ENCODE measurements around the gene PKP3. TPM values are rescaled to one million over a fixed set of nuclear protein-coding genes. Genes with fewer than 3 reads are reported as not detected.
"Not testable (repeated sequence)": the region's sequence is repeated elsewhere in the genome, so short reads cannot be mapped to it uniquely, and the experiment has no call there.

PKP3 gene
- total RNA-seq, 1 donor from 2014 or later = 0.26 TPM

GRCh38 chr11:428295-428694 lies 34.3 kb downstream of the PKP3 start:
- no peak for DNase-seq (ENCODE audit: low read depth, low spot score)

- DNase-seq (ENCODE audit: low read depth, low spot score) = no peak
Measured at GRCh38 chr11:429391-429790, 35.4 kb downstream of the PKP3 start.

- DNase-seq (ENCODE audit: low read depth, low spot score) = no peak
Measured at GRCh38 chr11:429931-430456, 36.0 kb downstream of the PKP3 start.

- DNase-seq (ENCODE audit: low read depth, low spot score) = no peak
Measured at GRCh38 chr11:431921-432320, 37.9 kb downstream of the PKP3 start.

- no peak for DNase-seq (ENCODE audit: low read depth, low spot score)
Measured at GRCh38 chr11:432501-433100, 38.6 kb downstream of the PKP3 start.

GRCh38 chr11:433111-433510 lies 39.1 kb downstream of the PKP3 start:
- DNase-seq (ENCODE audit: low read depth, low spot score) = no peak

GRCh38 chr11:433641-434040 lies 39.6 kb downstream of the PKP3 start:
- DNase-seq (ENCODE audit: low read depth, low spot score) = no peak

GRCh38 chr11:434496-434895 lies 40.5 kb downstream of the PKP3 start:
- DNase-seq (ENCODE audit: low read depth, low spot score) = no peak

- not testable (repeated sequence) for DNase-seq (ENCODE audit: low read depth, low spot score)
Measured at GRCh38 chr11:434999-435740, 41.2 kb downstream of the PKP3 start.

GRCh38 chr11:437228-437870 lies 43.3 kb downstream of the PKP3 start:
- no peak for DNase-seq (ENCODE audit: low read depth, low spot score)

GRCh38 chr11:438101-438844 lies 44.3 kb downstream of the PKP3 start:
- no peak for DNase-seq (ENCODE audit: low read depth, low spot score)

- DNase-seq (ENCODE audit: low read depth, low spot score) = no peak
Measured at GRCh38 chr11:439315-440064, 45.5 kb downstream of the PKP3 start.

GRCh38 chr11:440065-441042 lies 46.3 kb downstream of the PKP3 start:
- DNase-seq (ENCODE audit: low read depth, low spot score) = no peak

GRCh38 chr11:441043-441417 lies 47.0 kb downstream of the PKP3 start:
- DNase-seq (ENCODE audit: low read depth, low spot score) = no peak

- no peak for DNase-seq (ENCODE audit: low read depth, low spot score)
Measured at GRCh38 chr11:441418-442274, 47.6 kb downstream of the PKP3 start, which contains the start of gene ANO9. TSS of gene ANO9 (minus strand) at chr11:442011. CDS start at chr11:441926, 85 bp downstream.

GRCh38 chr11:442611-443081 lies 48.6 kb downstream of the PKP3 start:
- no peak for DNase-seq (ENCODE audit: low read depth, low spot score)

GRCh38 chr11:443542-444199 lies 49.7 kb downstream of the PKP3 start:
- DNase-seq (ENCODE audit: low read depth, low spot score) = no peak
